G401.6 (cell line): ENCODE measurements around the gene KCNJ1.

Experiments
- FAIRE-seq: peaks from 2 replicates; lab custom pipeline; 2012; peaks lifted over from hg19 to GRCh38; lab: Jason Lieb, UNC

KCNJ1 gene

GRCh38 chr11:128848815-128849455, 18.2 kb downstream of the KCNJ1 start:
- no peak for FAIRE-seq

- FAIRE-seq, result no peak
Measured at GRCh38 chr11:128846985-128847384, 20.1 kb downstream of the KCNJ1 start.

GRCh38 chr11:128845334-128845780, 21.7 kb downstream of the KCNJ1 start:
- FAIRE-seq, result no peak

- FAIRE-seq, result no peak
Measured at GRCh38 chr11:128843198-128843785, 23.8 kb downstream of the KCNJ1 start.

GRCh38 chr11:128841461-128842072, 25.5 kb downstream of the KCNJ1 start:
- FAIRE-seq, result no peak

GRCh38 chr11:128840783-128841182, 26.3 kb downstream of the KCNJ1 start:
- FAIRE-seq, result no peak

GRCh38 chr11:128840137-128840536, 27.0 kb downstream of the KCNJ1 start:
- FAIRE-seq, result no peak

- FAIRE-seq, result no peak
Measured at GRCh38 chr11:128839081-128839480, 28.0 kb downstream of the KCNJ1 start.

GRCh38 chr11:128837627-128838026, 29.5 kb downstream of the KCNJ1 start:
- FAIRE-seq, result no peak

- no peak for FAIRE-seq
Measured at GRCh38 chr11:128835741-128836430, 31.2 kb downstream of the KCNJ1 start.

- no peak for FAIRE-seq
Measured at GRCh38 chr11:128834157-128834556, 32.9 kb downstream of the KCNJ1 start.

GRCh38 chr11:128832121-128832497, 35.0 kb downstream of the KCNJ1 start:
- no peak for FAIRE-seq

GRCh38 chr11:128831174-128832120, 35.6 kb downstream of the KCNJ1 start:
- FAIRE-seq, result peak; percentile 46

GRCh38 chr11:128830290-128831173, 36.6 kb downstream of the KCNJ1 start:
- FAIRE-seq, result no peak

GRCh38 chr11:128828350-128828749, 38.7 kb downstream of the KCNJ1 start:
- FAIRE-seq, result no peak

- no peak for FAIRE-seq
Measured at GRCh38 chr11:128827191-128827893, 39.8 kb downstream of the KCNJ1 start.

- FAIRE-seq, result no peak
Measured at GRCh38 chr11:128825050-128825784, 41.9 kb downstream of the KCNJ1 start.

GRCh38 chr11:128824191-128825049, 42.7 kb downstream of the KCNJ1 start:
- no peak for FAIRE-seq

- FAIRE-seq, result no peak
Measured at GRCh38 chr11:128823753-128824152, 43.3 kb downstream of the KCNJ1 start.
